ENCODE results near the gene THAP9.

Gene THAP9

DNA sequence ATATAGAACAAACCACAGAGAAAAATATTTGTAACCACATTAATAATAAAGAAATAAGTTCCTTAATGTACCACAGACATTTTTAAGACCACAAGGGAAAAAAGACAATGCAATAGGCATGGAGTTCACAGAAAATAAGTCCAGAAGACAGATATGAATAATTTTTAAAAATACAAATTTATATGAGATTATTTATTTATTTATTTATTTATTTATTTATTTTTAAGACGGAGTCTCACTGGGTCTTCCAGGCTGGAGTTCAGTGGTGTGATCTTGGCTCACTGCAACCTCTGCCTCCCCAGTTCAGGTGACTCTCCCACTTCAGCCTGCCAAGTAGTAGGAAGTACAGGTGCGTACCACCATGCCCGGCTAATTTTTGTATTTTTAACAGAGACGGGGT is 53.7 kb downstream of the THAP9 start:
- Histone ChIP-seq H3K9me3 (ENCODE audit: control insufficient read depth, insufficient read depth, low read depth, low read length) (no peaks in the 10 kb centered on the region), H3K27ac (ENCODE audit: extremely low read depth, low read depth, low read length) (no peak overlapping the region), H3K4me3 (ENCODE audit: low read depth, low read length) (no peak overlapping the region), H3K4me1 (ENCODE audit: control insufficient read depth, insufficient read depth, low read length) (no peaks in the 10 kb centered on the region), H3K36me3 (ENCODE audit: control insufficient read depth in 2 of 2, insufficient read depth in 1 of 2, low read length in 2 of 2) (peaks cover 0 to 4% of the 10 kb centered on the region in 2 experiments; a peak in 2 of 3 replicates)
- CTCF ChIA-PET = interaction anchor here (0.6 kb wide), 1 partner anchor 101 kb away, joined by 3 read pairs; no protein-coding TSS in a partner anchor
- TF ChIP-seq ZNF266 (tag by site-specific recombination; IDR thresholded peaks at IDR 0.05; ENCODE audit: low read depth) = no peak
- TF ChIP-seq WT1 (tag by site-specific recombination; IDR thresholded peaks at IDR 0.05) = no peak
- TF ChIP-seq, protein P1, sequence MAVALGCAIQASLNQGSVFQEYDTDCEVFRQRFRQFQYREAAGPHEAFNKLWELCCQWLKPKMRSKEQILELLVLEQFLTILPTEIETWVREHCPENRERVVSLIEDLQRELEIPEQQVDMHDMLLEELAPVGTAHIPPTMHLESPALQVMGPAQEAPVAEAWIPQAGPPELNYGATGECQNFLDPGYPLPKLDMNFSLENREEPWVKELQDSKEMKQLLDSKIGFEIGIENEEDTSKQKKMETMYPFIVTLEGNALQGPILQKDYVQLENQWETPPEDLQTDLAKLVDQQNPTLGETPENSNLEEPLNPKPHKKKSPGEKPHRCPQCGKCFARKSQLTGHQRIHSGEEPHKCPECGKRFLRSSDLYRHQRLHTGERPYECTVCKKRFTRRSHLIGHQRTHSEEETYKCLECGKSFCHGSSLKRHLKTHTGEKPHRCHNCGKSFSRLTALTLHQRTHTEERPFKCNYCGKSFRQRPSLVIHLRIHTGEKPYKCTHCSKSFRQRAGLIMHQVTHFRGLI (tag by site-specific recombination; IDR thresholded peaks at IDR 0.05) = no peak
- TF ChIP-seq SP3 (tag by site-specific recombination; IDR thresholded peaks at IDR 0.05) = no peak
- TF ChIP-seq ZNF623 (tag by site-specific recombination; IDR thresholded peaks at IDR 0.05) = peak; percentile 39
- TF ChIP-seq YY1 (tag by site-specific recombination; IDR thresholded peaks at IDR 0.05) = no peak
- no peak for TF ChIP-seq KLF16 (tag by site-specific recombination; IDR thresholded peaks at IDR 0.05)
- TF ChIP-seq ZNF433 (tag by site-specific recombination; IDR thresholded peaks at IDR 0.05; ENCODE audit: low read depth) = no peak
- TF ChIP-seq ZNF155 (tag by site-specific recombination; IDR thresholded peaks at IDR 0.05) = no peak
- TF ChIP-seq ZFP69B (tag by site-specific recombination; IDR thresholded peaks at IDR 0.05) = no peak
- TF ChIP-seq ZNF426 (tag by site-specific recombination; IDR thresholded peaks at IDR 0.05) = peak; percentile 55
- no peak for TF ChIP-seq ZNF514 (tag by site-specific recombination; IDR thresholded peaks at IDR 0.05)
- no peak for TF ChIP-seq ZNF558 (tag by site-specific recombination; IDR thresholded peaks at IDR 0.05)
- TF ChIP-seq, protein P2, sequence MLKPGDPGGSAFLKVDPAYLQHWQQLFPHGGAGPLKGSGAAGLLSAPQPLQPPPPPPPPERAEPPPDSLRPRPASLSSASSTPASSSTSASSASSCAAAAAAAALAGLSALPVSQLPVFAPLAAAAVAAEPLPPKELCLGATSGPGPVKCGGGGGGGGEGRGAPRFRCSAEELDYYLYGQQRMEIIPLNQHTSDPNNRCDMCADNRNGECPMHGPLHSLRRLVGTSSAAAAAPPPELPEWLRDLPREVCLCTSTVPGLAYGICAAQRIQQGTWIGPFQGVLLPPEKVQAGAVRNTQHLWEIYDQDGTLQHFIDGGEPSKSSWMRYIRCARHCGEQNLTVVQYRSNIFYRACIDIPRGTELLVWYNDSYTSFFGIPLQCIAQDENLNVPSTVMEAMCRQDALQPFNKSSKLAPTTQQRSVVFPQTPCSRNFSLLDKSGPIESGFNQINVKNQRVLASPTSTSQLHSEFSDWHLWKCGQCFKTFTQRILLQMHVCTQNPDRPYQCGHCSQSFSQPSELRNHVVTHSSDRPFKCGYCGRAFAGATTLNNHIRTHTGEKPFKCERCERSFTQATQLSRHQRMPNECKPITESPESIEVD (tag by site-specific recombination; IDR thresholded peaks at IDR 0.05) = no peak
- no peak for TF ChIP-seq ZNF174 (tag by site-specific recombination; IDR thresholded peaks at IDR 0.05)
- TF ChIP-seq, protein P3, sequence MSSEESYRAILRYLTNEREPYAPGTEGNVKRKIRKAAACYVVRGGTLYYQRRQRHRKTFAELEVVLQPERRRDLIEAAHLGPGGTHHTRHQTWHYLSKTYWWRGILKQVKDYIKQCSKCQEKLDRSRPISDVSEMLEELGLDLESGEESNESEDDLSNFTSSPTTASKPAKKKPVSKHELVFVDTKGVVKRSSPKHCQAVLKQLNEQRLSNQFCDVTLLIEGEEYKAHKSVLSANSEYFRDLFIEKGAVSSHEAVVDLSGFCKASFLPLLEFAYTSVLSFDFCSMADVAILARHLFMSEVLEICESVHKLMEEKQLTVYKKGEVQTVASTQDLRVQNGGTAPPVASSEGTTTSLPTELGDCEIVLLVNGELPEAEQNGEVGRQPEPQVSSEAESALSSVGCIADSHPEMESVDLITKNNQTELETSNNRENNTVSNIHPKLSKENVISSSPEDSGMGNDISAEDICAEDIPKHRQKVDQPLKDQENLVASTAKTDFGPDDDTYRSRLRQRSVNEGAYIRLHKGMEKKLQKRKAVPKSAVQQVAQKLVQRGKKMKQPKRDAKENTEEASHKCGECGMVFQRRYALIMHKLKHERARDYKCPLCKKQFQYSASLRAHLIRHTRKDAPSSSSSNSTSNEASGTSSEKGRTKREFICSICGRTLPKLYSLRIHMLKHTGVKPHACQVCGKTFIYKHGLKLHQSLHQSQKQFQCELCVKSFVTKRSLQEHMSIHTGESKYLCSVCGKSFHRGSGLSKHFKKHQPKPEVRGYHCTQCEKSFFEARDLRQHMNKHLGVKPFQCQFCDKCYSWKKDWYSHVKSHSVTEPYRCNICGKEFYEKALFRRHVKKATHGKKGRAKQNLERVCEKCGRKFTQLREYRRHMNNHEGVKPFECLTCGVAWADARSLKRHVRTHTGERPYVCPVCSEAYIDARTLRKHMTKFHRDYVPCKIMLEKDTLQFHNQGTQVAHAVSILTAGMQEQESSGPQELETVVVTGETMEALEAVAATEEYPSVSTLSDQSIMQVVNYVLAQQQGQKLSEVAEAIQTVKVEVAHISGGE (tag by site-specific recombination; conservative IDR thresholded peaks at IDR 0.05; ENCODE audit: low read depth) = peak; percentile 39; the same call in 1 of the 2 replicates
- no peak for TF ChIP-seq ZNF792 (tag by site-specific recombination; IDR thresholded peaks at IDR 0.05)
- TF ChIP-seq, protein P4, sequence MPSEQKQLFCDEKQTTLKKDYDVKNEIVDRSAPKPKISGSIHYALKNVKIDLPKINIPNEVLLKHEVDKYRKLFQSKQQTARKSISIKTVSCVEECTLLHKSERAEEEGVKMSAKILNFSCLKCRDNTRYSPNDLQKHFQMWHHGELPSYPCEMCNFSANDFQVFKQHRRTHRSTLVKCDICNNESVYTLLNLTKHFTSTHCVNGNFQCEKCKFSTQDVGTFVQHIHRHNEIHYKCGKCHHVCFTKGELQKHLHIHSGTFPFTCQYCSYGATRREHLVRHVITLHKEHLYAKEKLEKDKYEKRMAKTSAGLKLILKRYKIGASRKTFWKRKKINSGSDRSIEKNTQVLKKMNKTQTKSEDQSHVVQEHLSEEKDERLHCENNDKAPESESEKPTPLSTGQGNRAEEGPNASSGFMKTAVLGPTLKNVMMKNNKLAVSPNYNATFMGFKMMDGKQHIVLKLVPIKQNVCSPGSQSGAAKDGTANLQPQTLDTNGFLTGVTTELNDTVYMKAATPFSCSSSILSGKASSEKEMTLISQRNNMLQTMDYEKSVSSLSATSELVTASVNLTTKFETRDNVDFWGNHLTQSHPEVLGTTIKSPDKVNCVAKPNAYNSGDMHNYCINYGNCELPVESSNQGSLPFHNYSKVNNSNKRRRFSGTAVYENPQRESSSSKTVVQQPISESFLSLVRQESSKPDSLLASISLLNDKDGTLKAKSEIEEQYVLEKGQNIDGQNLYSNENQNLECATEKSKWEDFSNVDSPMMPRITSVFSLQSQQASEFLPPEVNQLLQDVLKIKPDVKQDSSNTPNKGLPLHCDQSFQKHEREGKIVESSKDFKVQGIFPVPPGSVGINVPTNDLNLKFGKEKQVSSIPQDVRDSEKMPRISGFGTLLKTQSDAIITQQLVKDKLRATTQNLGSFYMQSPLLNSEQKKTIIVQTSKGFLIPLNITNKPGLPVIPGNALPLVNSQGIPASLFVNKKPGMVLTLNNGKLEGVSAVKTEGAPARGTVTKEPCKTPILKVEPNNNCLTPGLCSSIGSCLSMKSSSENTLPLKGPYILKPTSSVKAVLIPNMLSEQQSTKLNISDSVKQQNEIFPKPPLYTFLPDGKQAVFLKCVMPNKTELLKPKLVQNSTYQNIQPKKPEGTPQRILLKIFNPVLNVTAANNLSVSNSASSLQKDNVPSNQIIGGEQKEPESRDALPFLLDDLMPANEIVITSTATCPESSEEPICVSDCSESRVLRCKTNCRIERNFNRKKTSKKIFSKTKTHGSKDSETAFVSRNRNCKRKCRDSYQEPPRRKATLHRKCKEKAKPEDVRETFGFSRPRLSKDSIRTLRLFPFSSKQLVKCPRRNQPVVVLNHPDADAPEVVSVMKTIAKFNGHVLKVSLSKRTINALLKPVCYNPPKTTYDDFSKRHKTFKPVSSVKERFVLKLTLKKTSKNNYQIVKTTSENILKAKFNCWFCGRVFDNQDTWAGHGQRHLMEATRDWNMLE (tag by site-specific recombination; conservative IDR thresholded peaks at IDR 0.05; ENCODE audit: low read depth) = peak; percentile 65; the same call in 1 of the 2 replicates
- TF ChIP-seq ZNF626 (tag by site-specific recombination; IDR thresholded peaks at IDR 0.05) = no peak
- TF ChIP-seq ZNF184 (tag by site-specific recombination; IDR thresholded peaks at IDR 0.05) = no peak
- TF ChIP-seq ZNF394 (tag by site-specific recombination; IDR thresholded peaks at IDR 0.05; ENCODE audit: borderline replicate concordance) = peak; percentile 75; the same call in 1 of the 2 replicates
- TF ChIP-seq ZNF791 (tag by site-specific recombination; IDR thresholded peaks at IDR 0.05) = no peak
- peak; percentile 30; the same call in 1 of the 2 replicates for TF ChIP-seq ZNF555 (tag by site-specific recombination; conservative IDR thresholded peaks at IDR 0.05)
- TF ChIP-seq ZNF473 (tag by site-specific recombination; IDR thresholded peaks at IDR 0.05) = no peak
- TF ChIP-seq KLF10 (tag by site-specific recombination; IDR thresholded peaks at IDR 0.05) = no peak
- TF ChIP-seq ZNF37A (tag by site-specific recombination; IDR thresholded peaks at IDR 0.05) = no peak
- POLR2A ChIA-PET = no interaction called here
